ENCODE data around the gene UGT2B11. TPM values are rescaled to one million over a fixed set of nuclear protein-coding genes. Genes with fewer than 3 reads are reported as not detected.
"Not testable (repeated sequence)": the region's sequence is repeated elsewhere in the genome, so short reads cannot be mapped to it uniquely, and the experiment has no call there.

UGT2B11 gene
- total RNA-seq = not detected in 2 replicates
- not detected in 2 replicates for polyA plus RNA-seq

- no peaks in the 10 kb centered on the region for H3K9me3 ChIP-seq (ENCODE audit: low read depth)
- no peak within 1 kb of the TSS for H3K27ac ChIP-seq
- H3K27me3 ChIP-seq = no peaks in the 10 kb centered on the region
- H3K4me3 ChIP-seq = no peak within 1 kb of the TSS
- no peaks in the 10 kb centered on the region for H3K36me3 ChIP-seq
- H3K4me1 ChIP-seq (ENCODE audit: low read depth) = no peaks in the 10 kb centered on the region
- no peak for DNase-seq (ENCODE audit: low read depth in 1 of 2, low spot score in 1 of 2)
- TF ChIP-seq, protein P1, sequence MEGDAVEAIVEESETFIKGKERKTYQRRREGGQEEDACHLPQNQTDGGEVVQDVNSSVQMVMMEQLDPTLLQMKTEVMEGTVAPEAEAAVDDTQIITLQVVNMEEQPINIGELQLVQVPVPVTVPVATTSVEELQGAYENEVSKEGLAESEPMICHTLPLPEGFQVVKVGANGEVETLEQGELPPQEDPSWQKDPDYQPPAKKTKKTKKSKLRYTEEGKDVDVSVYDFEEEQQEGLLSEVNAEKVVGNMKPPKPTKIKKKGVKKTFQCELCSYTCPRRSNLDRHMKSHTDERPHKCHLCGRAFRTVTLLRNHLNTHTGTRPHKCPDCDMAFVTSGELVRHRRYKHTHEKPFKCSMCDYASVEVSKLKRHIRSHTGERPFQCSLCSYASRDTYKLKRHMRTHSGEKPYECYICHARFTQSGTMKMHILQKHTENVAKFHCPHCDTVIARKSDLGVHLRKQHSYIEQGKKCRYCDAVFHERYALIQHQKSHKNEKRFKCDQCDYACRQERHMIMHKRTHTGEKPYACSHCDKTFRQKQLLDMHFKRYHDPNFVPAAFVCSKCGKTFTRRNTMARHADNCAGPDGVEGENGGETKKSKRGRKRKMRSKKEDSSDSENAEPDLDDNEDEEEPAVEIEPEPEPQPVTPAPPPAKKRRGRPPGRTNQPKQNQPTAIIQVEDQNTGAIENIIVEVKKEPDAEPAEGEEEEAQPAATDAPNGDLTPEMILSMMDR (IDR thresholded peaks at IDR 0.05; ENCODE audit: low read depth, low read length) = no peak
These were observed at the start of gene UGT2B11 for GRCh38 chr4:69214716-69215115. TSS of gene UGT2B11 (minus strand) at chr4:69214748. CDS start at chr4:69214722, 26 bp downstream.

- not testable (repeated sequence) for H3K27me3 ChIP-seq; H3K4me1 ChIP-seq (ENCODE audit: low read depth); DNase-seq (ENCODE audit: low read depth in 1 of 2, low spot score in 1 of 2); H3K4me3 ChIP-seq; H3K9me3 ChIP-seq (ENCODE audit: low read depth); H3K36me3 ChIP-seq; H3K27ac ChIP-seq
These were observed 38.7 kb upstream of the UGT2B11 start for GRCh38 chr4:69253147-69253772.

DNA sequence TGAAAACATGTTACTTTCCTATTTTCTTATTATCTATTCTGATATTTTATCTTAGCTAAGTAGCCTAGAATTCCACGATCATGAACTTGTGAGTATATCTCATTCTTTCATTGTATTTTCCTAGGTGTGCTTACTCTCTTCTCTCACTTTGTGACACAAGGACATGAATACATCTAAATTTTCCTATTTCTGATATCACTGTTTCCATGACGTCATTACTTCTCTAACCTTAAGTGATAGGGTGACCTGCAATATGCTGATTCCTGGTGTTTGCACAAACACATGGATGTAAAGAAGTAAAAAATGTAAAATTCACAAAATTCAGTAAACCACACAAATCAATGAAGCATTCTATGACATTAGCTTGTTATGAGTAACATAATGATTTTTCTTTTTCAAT lies 36.3 kb upstream of the UGT2B11 start:
- H3K27ac ChIP-seq; H3K4me1 ChIP-seq (ENCODE audit: low read depth); H3K27me3 ChIP-seq; H3K9me3 ChIP-seq (ENCODE audit: low read depth); H3K36me3 ChIP-seq; DNase-seq (ENCODE audit: low read depth in 1 of 2, low spot score in 1 of 2); H3K4me3 ChIP-seq: not testable (repeated sequence)

- not testable (repeated sequence) for H3K9me3 ChIP-seq (ENCODE audit: low read depth); H3K27me3 ChIP-seq; H3K4me3 ChIP-seq; DNase-seq (ENCODE audit: low read depth in 1 of 2, low spot score in 1 of 2); H3K4me1 ChIP-seq (ENCODE audit: low read depth); H3K36me3 ChIP-seq; H3K27ac ChIP-seq
These were observed 28.2 kb upstream of the UGT2B11 start for GRCh38 chr4:69242562-69243240.

GRCh38 chr4:69241746-69242145 lies 27.2 kb upstream of the UGT2B11 start:
- H3K9me3 ChIP-seq (ENCODE audit: low read depth); DNase-seq (ENCODE audit: low read depth in 1 of 2, low spot score in 1 of 2); H3K36me3 ChIP-seq; H3K4me1 ChIP-seq (ENCODE audit: low read depth); H3K27me3 ChIP-seq; H3K27ac ChIP-seq; H3K4me3 ChIP-seq: not testable (repeated sequence)

GRCh38 chr4:69240787-69241186 lies 26.2 kb upstream of the UGT2B11 start:
- not testable (repeated sequence) for DNase-seq (ENCODE audit: low read depth in 1 of 2, low spot score in 1 of 2); H3K4me1 ChIP-seq (ENCODE audit: low read depth)

GRCh38 chr4:69239557-69240168 lies 25.1 kb upstream of the UGT2B11 start:
- DNase-seq (ENCODE audit: low read depth in 1 of 2, low spot score in 1 of 2) = no peak
- TF ChIP-seq, protein P1 (IDR thresholded peaks at IDR 0.05; ENCODE audit: low read depth, low read length) = no peak
- Histone ChIP-seq H3K27ac (no peak overlapping the region), H3K9me3 (ENCODE audit: low read depth) (no peaks in the 10 kb centered on the region), H3K27me3 (no peaks in the 10 kb centered on the region), H3K4me1 (ENCODE audit: low read depth) (no peaks in the 10 kb centered on the region), H3K4me3 (no peak overlapping the region), H3K36me3 (no peaks in the 10 kb centered on the region)

More at GRCh38 chr4:69240787-69241186, 26.2 kb upstream of the UGT2B11 start:
- H3K4me3 ChIP-seq; H3K27me3 ChIP-seq; H3K9me3 ChIP-seq (ENCODE audit: low read depth); H3K36me3 ChIP-seq; H3K27ac ChIP-seq: not testable (repeated sequence)

DNA sequence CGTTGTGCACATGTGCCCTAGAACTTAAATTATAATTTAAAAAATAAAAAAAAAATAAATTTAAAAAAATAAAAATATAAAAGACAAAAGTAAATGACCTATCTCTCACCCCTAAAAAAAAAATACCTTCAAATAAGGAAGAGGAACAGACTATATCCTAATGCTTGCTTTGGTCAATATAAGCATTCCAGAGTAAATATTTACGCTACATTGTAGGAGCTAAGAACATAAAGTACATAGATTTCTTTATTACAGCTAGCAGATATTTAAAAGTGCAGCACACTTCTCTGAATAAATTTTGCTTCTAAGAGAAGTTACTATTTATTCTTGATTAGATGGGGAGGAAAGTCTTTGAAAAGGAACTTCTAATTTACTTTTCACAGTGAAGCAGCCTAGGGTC lies 24.5 kb upstream of the UGT2B11 start:
- TF ChIP-seq, protein P1 (IDR thresholded peaks at IDR 0.05; ENCODE audit: low read depth, low read length) = no peak
- Histone ChIP-seq H3K4me3 (no peak overlapping the region), H3K9me3 (ENCODE audit: low read depth) (no peaks in the 10 kb centered on the region), H3K27ac (no peak overlapping the region), H3K27me3 (no peaks in the 10 kb centered on the region), H3K36me3 (no peaks in the 10 kb centered on the region), H3K4me1 (ENCODE audit: low read depth) (no peaks in the 10 kb centered on the region)
- DNase-seq (ENCODE audit: low read depth in 1 of 2, low spot score in 1 of 2) = no peak

All from cardiac muscle cell (in vitro differentiated cells and primary cell).